IPS-20b (cell line): ENCODE data around the gene GRB2.
"Not testable (repeated sequence)": the region's sequence is repeated elsewhere in the genome, so short reads cannot be mapped to it uniquely, and the experiment has no call there.

ENCODE experiments used
- H3K27ac ChIP-seq: one replicate; pipeline ENCODE4 v1.5.1; 2013; ENCODE audit warnings: low read length
- H3K27me3 ChIP-seq: 2 replicates; pipeline ENCODE4 v1.6.1; 2013; ENCODE audit warnings: mild to moderate bottlenecking, low read length, inconsistent platforms; ENCODE audit not compliant: insufficient read depth
- H3K36me3 ChIP-seq: 2 replicates; pipeline ENCODE4 v1.6.1; 2013; ENCODE audit warnings: low read depth, mild to moderate bottlenecking, inconsistent platforms, low read length, moderate library complexity; ENCODE audit not compliant: insufficient read depth
- H3K4me1 ChIP-seq: 2 replicates; pipeline ENCODE4 v1.6.1; 2013; ENCODE audit warnings: mild to moderate bottlenecking, control low read depth, inconsistent platforms, low read length, moderate library complexity; ENCODE audit not compliant: insufficient read depth
- H3K4me3 ChIP-seq: 2 replicates; pipeline ENCODE4 v1.5.1; 2013; ENCODE audit warnings: mild to moderate bottlenecking, low read length, inconsistent platforms
- H3K9ac ChIP-seq: 2 replicates; pipeline ENCODE4 v1.6.1; 2013; ENCODE audit warnings: low read depth, mild to moderate bottlenecking, inconsistent platforms, low read length, moderate library complexity
- H3K9me3 ChIP-seq: 2 replicates; pipeline ENCODE4 v1.6.1; 2013; ENCODE audit warnings: mild to moderate bottlenecking, low read depth, low read length, inconsistent platforms; ENCODE audit not compliant: insufficient read depth

GRB2 gene

DNA sequence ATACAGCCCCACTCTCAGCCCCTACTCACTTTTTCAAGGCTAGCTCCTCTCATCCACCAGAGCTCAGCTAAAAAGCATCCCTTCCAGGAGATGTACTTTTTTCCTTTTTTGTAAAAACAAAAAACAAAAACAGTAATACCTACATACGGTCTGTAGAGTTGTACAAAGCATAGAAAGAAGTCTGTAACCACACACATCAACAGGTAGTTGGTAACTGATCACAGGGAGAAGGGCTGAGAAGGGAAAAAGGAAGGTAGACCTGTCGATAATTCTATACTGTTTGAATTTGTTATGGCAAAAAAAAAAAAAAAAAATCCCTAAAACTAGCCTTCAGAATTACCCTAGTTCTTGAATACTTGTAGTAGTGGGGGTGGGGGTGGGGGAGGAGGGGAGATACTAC, 117.1 kb downstream of the GRB2 start:
- Histone ChIP-seq H3K4me3 (peak overlapping the region; percentile 94), H3K27me3 (no peaks in the 10 kb centered on the region; the same call in 1 of the 2 replicates), H3K36me3 (peaks cover 20% of the 10 kb centered on the region), H3K9me3 (no peaks in the 10 kb centered on the region), H3K4me1 (peaks cover 2% of the 10 kb centered on the region; the same call in 1 of the 2 replicates), H3K27ac (no peak overlapping the region), H3K9ac (peak overlapping the region; percentile 82; the same call in 1 of the 2 replicates)

DNA sequence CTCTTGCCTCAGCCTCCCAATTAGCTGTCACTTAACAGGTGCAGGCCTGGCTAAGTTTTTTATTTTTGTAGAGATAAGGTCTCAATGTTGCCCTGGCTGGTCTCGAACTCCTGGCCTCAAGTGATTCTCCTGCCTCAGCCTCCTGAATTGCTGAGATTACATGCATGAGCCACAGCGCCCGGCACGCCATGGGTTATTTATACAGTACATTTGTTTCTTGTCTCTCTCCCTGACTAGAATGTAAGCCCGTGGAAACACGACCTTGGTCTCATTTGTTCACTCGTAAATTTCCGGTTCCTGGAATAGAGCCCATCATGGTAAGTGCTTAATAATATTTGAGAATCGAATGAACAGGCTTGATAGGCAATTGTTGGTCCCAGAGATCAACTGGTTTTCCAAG, 118.3 kb downstream of the GRB2 start:
- H3K27ac ChIP-seq: no peak overlapping the region
- H3K36me3 ChIP-seq: peaks cover 21% of the 10 kb centered on the region
- peaks cover 2% of the 10 kb centered on the region; the same call in 1 of the 2 replicates for H3K4me1 ChIP-seq
- no peak overlapping the region for H3K9ac ChIP-seq
- H3K9me3 ChIP-seq: no peaks in the 10 kb centered on the region
- no peaks in the 10 kb centered on the region; the same call in 1 of the 2 replicates for H3K27me3 ChIP-seq
- H3K4me3 ChIP-seq: no peak overlapping the region

DNA sequence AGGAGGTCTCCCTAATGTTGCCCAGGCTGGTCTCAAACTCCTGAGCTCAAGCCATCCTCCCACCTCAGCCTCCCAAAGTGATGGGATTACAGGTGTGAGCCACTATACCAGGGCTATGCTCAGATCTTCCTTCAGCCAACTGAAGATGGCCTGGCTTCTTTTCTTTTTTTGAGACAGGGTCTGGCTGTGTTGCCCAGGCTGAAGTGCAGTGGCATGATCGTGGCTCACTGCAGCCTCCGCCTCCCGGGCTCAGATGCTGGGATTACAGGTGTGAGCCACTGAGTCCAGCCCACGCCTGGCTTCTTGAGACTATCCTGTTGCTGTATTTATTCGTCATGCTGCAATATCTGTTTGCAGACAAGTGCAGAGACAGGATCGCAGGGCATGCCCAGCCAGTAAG, 120.4 kb downstream of the GRB2 start:
- H3K9ac ChIP-seq: no peak overlapping the region
- H3K4me3 ChIP-seq: no peak overlapping the region
- no peaks in the 10 kb centered on the region for H3K9me3 ChIP-seq
- no peaks in the 10 kb centered on the region; the same call in 1 of the 2 replicates for H3K27me3 ChIP-seq
- peaks cover 2% of the 10 kb centered on the region; the same call in 1 of the 2 replicates for H3K4me1 ChIP-seq
- peaks cover 26% of the 10 kb centered on the region for H3K36me3 ChIP-seq
- H3K27ac ChIP-seq: no peak overlapping the region

DNA sequence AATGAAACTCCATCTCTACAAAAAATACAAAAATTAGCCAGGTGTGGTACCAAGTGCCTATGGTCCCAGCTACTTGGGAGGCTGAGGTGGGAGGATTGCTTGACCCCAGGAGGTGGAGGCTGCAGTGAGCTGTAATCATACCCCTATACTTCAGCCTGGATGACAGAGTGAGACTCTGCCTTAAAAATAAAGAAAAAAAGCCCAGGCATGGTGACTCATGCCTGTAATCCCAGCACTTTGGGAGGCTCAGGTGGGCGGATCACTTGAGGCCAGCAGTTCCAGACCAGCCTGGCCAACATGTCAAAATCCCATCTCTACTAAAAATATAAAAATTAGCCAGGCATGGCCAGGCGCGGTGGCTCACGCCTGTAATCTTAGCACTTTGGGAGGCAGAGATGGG, 125.3 kb downstream of the GRB2 start:
- H3K4me1 ChIP-seq, H3K9me3 ChIP-seq, H3K4me3 ChIP-seq, H3K27ac ChIP-seq, H3K9ac ChIP-seq, H3K27me3 ChIP-seq: not testable (repeated sequence)
- peaks cover 21% of the 10 kb centered on the region for H3K36me3 ChIP-seq

DNA sequence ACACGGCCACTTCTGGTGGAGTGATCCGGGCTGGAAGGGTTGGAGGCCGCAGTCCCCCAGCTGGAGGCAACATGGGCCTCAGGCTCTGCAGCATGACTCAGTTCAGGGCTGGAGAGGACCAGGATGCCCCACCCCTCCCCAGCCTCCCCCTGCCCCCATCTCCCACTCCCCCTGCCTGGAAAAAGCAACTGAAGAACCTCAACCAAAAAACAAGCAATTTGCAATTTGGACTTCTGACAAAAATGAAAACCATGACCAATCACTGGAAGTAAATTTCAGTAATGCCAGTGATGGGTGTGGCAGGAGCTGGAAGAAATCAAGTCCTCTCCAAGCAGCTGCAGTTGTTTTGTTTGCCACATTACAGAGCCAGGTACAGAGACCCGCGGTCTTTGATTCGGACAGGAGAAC, 127.8 kb downstream of the GRB2 start:
- H3K9me3 ChIP-seq: no peaks in the 10 kb centered on the region
- peaks cover 17% of the 10 kb centered on the region for H3K36me3 ChIP-seq
- no peak overlapping the region for H3K27ac ChIP-seq
- no peaks in the 10 kb centered on the region for H3K4me1 ChIP-seq
- no peak overlapping the region for H3K9ac ChIP-seq
- no peaks in the 10 kb centered on the region for H3K27me3 ChIP-seq
- no peak overlapping the region for H3K4me3 ChIP-seq

DNA sequence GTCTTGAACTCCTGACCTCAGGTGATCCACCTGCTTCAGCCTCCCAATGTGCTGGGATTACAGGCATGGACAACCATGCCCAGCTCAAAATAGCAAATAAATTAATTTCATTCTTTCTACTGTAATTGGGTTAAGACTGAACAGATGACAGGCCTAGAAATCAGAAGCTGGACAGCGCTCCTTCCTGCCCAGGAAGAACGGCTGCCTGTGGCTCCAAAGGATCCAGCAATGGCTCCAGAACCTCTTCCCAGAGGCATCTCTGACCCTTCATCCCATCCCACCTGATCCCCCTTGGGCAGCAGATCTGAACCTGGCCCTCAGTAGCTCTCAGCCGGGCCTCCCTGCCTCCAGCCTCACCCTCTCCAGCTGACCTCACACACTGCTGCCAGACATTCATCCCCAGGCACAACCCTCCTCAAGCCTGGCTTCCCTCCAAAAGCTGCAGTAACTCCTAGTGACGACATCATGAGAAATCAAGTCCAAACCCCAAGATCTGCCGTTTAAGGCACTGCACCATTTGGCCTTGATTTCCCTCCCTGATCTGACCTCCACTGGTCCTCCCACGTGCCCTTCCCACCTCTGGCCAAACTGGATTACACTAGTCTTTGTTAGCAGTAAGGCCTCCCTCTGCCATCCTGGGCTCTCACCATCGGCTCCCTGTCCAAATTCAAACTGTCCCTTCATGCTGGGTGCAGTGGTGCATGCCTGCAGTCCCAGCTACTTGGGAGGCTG, 131.3 kb downstream of the GRB2 start:
- H3K4me1 ChIP-seq: no peaks in the 10 kb centered on the region

DNA sequence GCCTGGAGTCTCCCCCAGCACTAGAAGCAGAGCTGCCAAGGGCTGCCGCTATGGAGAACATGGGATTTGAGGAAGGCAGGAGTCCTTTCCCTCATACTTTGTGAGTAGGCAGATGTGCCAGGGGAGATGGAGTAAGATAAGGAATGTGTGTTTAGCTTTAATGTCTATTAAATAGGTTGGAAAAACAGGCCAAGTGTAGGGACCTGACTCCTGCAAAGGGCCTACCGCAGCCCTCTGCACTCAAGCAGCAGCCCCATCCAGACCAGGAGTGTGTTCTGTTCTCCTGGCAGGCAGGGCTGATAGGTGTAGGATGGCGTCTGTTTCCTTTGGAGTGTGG, 132.7 kb downstream of the GRB2 start:
- Histone ChIP-seq H3K36me3 (peaks cover 13% of the 10 kb centered on the region), H3K4me1 (no peaks in the 10 kb centered on the region), H3K9ac (no peak overlapping the region), H3K9me3 (no peaks in the 10 kb centered on the region), H3K27ac (no peak overlapping the region), H3K4me3 (no peak overlapping the region), H3K27me3 (no peaks in the 10 kb centered on the region; the same call in 1 of the 2 replicates)

More for the DNA sequence above, 131.3 kb downstream of the GRB2 start:
- Histone ChIP-seq H3K9ac (no peak overlapping the region), H3K4me3 (no peak overlapping the region), H3K27me3 (no peaks in the 10 kb centered on the region; the same call in 1 of the 2 replicates), H3K36me3 (peaks cover 13% of the 10 kb centered on the region), H3K27ac (no peak overlapping the region), H3K9me3 (no peaks in the 10 kb centered on the region)

DNA sequence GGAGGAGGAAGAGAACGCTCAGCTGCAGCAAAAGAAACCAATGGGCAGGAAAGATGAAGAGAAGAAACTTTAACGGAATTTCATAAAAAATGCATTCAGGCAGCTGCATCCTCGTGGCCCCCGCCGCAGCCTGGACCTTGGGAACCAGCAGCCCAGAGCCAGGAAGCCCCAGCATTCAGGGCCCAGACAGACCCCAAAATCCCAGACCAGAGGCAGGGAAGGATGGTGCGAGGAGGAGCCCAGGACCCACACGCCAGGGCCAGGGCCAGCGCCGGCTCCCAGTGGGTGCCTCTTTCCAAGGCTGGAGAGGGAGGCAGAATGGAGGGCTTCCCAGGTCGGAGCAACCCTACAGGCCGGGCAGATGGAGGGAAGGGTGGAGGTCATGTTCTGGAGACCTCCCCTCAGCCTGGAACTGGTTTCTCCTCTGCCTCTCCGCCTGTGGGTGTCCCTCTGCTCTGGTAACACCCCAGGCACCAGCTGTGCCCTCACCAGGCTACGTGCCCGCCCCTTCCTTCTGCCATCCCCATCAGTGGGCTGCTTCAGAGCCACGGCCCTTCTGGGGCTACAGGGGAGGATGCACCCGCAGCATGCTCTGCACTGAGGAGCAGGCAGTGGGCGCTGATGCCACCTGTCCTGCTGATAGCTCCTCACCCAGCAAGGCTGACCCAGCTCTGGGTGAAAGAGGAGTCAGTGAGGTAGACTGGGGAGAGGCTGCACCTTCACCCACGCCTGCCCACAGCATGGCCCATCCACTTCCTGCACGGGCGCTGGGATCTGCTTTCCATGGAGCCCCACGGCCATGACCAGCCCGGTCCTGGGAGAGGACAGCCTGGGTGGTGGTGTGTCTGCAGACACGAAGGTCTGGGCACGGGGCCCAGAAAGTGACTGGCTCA, 133.3 kb downstream of the GRB2 start:
- Histone ChIP-seq H3K4me3 (peak overlapping the region; percentile 79), H3K27me3 (no peaks in the 10 kb centered on the region; the same call in 1 of the 2 replicates), H3K9me3 (no peaks in the 10 kb centered on the region), H3K27ac (no peak overlapping the region), H3K4me1 (no peaks in the 10 kb centered on the region), H3K9ac (peak overlapping the region; percentile 78; the same call in 1 of the 2 replicates), H3K36me3 (peaks cover 12% of the 10 kb centered on the region)

DNA sequence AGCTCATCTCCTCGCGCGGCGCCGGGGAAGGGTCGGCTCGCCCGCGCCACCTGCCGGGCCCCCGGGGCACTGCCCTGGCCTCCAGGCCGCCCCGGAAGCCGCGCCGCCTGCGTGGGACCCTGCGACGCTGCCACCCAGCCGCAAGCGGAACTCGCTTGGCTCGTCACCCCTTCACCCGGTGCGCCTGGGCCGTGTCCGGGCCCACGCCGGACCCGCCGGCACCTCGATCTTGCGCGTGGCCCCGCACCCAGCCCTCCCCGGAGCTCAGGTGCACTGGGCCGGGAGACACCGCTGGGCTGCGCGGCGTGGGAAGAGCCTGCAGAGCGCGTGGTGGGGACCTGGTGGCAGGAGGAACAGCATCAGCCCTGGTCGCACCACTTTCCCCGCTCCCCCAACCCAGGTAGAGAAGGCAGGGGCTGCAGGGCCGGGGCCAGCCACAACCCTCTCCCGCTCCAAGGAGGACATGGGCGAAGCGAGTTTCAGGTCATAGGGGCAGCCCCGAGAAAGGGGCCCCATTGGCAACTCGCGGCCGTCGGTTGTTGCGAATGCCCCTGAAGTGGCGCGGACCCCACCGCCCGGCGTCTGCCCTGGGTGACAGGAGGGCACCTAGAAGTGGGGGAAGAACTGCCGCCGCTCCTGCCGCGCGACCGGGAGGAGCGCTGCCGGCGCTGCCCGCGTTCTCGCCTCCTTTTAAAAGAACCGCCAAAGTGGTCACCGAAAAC, 134.1 kb downstream of the GRB2 start:
- Histone ChIP-seq H3K9ac (peak overlapping the region; percentile 78), H3K4me3 (peak overlapping the region; percentile 79), H3K27ac (no peak overlapping the region), H3K9me3 (no peaks in the 10 kb centered on the region), H3K36me3 (peaks cover 16% of the 10 kb centered on the region), H3K4me1 (no peaks in the 10 kb centered on the region), H3K27me3 (no peaks in the 10 kb centered on the region; the same call in 1 of the 2 replicates)

DNA sequence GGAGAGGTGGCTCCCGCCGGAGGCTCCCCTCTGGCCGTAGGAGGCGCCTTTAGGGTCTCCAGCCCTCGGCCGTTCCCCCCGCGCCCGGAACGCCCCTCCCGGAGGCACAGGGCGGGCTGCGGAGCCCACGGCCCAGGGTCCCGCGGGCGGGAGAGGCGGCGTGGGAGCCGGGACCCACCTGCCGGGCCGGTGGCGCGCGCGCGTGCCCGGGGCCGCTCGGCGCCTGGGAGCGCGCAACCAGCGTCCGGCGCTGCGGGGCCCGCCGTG, 134.6 kb downstream of the GRB2 start, which contains the start of gene MIF4GD:
Gene MIF4GD (minus strand): TSS at position 266 of the 267 bp plus-strand sequence. CDS start 1,036 bp downstream, outside the sequence.
- peaks cover 21% of the 10 kb centered on the region for H3K36me3 ChIP-seq
- H3K9me3 ChIP-seq: no peaks in the 10 kb centered on the region
- H3K9ac ChIP-seq: peak within 1 kb of the TSS; percentile 86
- H3K4me3 ChIP-seq: peak within 1 kb of the TSS; percentile 90
- H3K27ac ChIP-seq: no peak within 1 kb of the TSS
- no peaks in the 10 kb centered on the region; the same call in 1 of the 2 replicates for H3K27me3 ChIP-seq
- H3K4me1 ChIP-seq: no peaks in the 10 kb centered on the region

DNA sequence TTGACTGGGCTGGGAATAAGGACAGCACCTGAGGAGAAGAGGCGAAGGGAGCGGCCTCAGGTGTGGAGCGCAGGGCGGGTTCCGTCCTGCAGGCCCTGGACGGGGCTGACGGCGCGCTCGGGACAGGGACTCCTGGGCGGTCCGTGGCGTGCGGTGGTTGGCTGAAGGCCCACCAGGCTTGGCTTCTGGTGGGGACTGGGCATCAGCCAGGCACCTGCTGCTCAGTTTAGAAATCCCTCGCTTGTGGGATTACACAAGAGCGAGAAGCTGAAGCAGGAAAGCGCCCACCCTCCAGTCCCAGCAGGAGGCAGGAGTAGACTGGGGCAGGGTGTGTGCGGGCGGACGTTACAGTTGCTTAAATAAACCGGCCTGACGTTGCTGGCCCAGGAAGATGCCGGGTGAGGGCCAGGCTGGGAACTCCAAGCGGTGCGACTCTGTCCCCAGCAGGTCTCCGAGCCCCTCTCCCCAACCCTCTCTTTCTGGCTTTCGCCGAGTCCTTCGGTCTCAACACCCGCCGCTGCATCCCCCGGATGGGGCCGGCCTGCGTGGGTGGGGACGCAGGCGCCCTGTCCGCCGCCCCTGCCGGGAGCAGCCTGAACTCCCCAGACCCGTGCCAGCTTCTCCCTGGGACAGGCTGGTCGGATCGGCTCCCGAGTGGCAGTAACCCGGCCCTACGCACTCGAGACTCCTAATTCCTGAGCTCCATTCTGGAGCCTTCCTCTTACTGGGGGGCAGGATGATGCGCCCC, 135.1 kb downstream of the GRB2 start:
- Histone ChIP-seq H3K4me1 (no peaks in the 10 kb centered on the region), H3K27ac (no peak overlapping the region), H3K36me3 (peaks cover 26% of the 10 kb centered on the region), H3K27me3 (no peaks in the 10 kb centered on the region; the same call in 1 of the 2 replicates), H3K9me3 (no peaks in the 10 kb centered on the region), H3K4me3 (peak overlapping the region; percentile 90), H3K9ac (peak overlapping the region; percentile 86)
